Prostate gland (tissue), 2 donors: ENCODE data around the gene CHST6.

ENCODE experiments used
- POLR2A ChIP-seq: fragments of 450-650 bp; IDR thresholded peaks from one replicate; pipeline ENCODE4 v1.6.1; 2016; ENCODE audit warnings: antibody characterized with exemption, mild to moderate bottlenecking
- TF ChIP-seq, protein P1 (sequence below), 4 experiments: fragments of 200-600 bp in 2 of 4; fragments of 450-650 bp in 2 of 4; sonication (generic) in 2 of 4; IDR thresholded peaks; 1 replicate in 3 of 4; 2 replicates in 1 of 4; pipeline ENCODE4 v1.5.1; 2016 to 2019; ENCODE audit warnings: antibody characterized with exemption in 4 of 4, mild to moderate bottlenecking in 2 of 4, moderate library complexity in 2 of 4

DNA sequence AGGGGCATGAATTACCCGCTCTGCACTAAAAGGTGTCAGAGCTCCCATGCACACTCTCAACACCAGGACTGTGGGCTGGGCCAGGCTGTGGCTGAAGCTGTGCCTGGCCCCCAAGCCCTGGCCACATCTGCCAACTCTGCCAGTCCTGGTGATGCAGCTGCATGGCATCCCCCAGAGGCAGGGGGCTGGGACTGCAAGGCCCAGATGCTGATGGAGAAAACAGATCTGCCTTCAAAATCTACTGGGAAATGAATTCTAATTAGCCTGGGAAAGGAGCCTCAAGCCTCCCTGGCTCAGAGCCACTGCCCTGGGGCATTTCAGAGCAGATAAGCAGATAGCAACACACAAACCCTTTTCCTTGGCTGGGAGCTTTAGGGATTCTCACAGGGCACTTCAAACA lies 3.4 kb downstream of the CHST6 start:
- TF ChIP-seq, protein P1, sequence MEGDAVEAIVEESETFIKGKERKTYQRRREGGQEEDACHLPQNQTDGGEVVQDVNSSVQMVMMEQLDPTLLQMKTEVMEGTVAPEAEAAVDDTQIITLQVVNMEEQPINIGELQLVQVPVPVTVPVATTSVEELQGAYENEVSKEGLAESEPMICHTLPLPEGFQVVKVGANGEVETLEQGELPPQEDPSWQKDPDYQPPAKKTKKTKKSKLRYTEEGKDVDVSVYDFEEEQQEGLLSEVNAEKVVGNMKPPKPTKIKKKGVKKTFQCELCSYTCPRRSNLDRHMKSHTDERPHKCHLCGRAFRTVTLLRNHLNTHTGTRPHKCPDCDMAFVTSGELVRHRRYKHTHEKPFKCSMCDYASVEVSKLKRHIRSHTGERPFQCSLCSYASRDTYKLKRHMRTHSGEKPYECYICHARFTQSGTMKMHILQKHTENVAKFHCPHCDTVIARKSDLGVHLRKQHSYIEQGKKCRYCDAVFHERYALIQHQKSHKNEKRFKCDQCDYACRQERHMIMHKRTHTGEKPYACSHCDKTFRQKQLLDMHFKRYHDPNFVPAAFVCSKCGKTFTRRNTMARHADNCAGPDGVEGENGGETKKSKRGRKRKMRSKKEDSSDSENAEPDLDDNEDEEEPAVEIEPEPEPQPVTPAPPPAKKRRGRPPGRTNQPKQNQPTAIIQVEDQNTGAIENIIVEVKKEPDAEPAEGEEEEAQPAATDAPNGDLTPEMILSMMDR (IDR thresholded peaks at IDR 0.05) = no peak
- TF ChIP-seq POLR2A = no peak
